ENCODE data around the gene GSS.

- no peak for TF ChIP-seq CTCF (IDR thresholded peaks at IDR 0.05)
- no peak for TF ChIP-seq POLR2A (IDR thresholded peaks at IDR 0.05)
- no peak for TF ChIP-seq EP300 (IDR thresholded peaks at IDR 0.05)
Observed at GRCh38 chr20:34894723-34895122, 60.9 kb downstream of the GSS start.

Measured in stomach (tissue), 4 donors.